Measurements from ENCODE around the gene PUS7. TPM values are rescaled to one million over a fixed set of nuclear protein-coding genes. Genes with fewer than 3 reads are reported as not detected.

Gene PUS7
- total RNA-seq, 6 experiments from 2014 or later = 15.1 to 19.6 (median 17.3) TPM

GRCh38 chr7:105462765-105463420 is 59.2 kb downstream of the PUS7 start:
- peaks cover 2% of the 10 kb centered on the region; the same call in 1 of the 2 replicates for H3K27me3 Mint-ChIP-seq (ENCODE audit: insufficient read depth)
- H3K27ac Mint-ChIP-seq = no peak overlapping the region
- no peak for DNase-seq
- H3K9me3 Mint-ChIP-seq = no peaks in the 10 kb centered on the region
- no peak for TF ChIP-seq CTCF (IDR thresholded peaks at IDR 0.05)
- H3K4me1 Mint-ChIP-seq (ENCODE audit: low read depth) = no peaks in the 10 kb centered on the region
- peaks cover 10% of the 10 kb centered on the region; the same call in 1 of the 2 replicates for H3K36me3 Mint-ChIP-seq (ENCODE audit: low read depth)
- H3K4me3 Mint-ChIP-seq = no peak overlapping the region

GRCh38 chr7:105461518-105461917 is 60.6 kb downstream of the PUS7 start:
- Mint-ChIP-seq H3K27ac (no peak overlapping the region), H3K9me3 (no peaks in the 10 kb centered on the region), H3K4me3 (no peak overlapping the region), H3K4me1 (ENCODE audit: low read depth) (no peaks in the 10 kb centered on the region), H3K36me3 (ENCODE audit: low read depth) (peaks cover 14% of the 10 kb centered on the region), H3K27me3 (ENCODE audit: insufficient read depth) (peaks cover 4% of the 10 kb centered on the region; the same call in 1 of the 2 replicates)
- no peak for DNase-seq
- no peak for TF ChIP-seq CTCF (IDR thresholded peaks at IDR 0.05)

- peaks cover 20% of the 10 kb centered on the region for H3K36me3 Mint-ChIP-seq (ENCODE audit: low read depth)
- H3K4me1 Mint-ChIP-seq (ENCODE audit: low read depth) = peaks cover 26% of the 10 kb centered on the region
- TF ChIP-seq CTCF (IDR thresholded peaks at IDR 0.05) = no peak
- peaks cover 2% of the 10 kb centered on the region; the same call in 1 of the 2 replicates for H3K27me3 Mint-ChIP-seq (ENCODE audit: insufficient read depth)
- no peak overlapping the region for H3K4me3 Mint-ChIP-seq
- no peak overlapping the region for H3K27ac Mint-ChIP-seq
- DNase-seq = no peak
- no peaks in the 10 kb centered on the region for H3K9me3 Mint-ChIP-seq
Observed at GRCh38 chr7:105457619-105458225, 64.3 kb downstream of the PUS7 start.

- Mint-ChIP-seq H3K9me3 (no peaks in the 10 kb centered on the region), H3K36me3 (ENCODE audit: low read depth) (peaks cover 21% of the 10 kb centered on the region), H3K4me3 (peak overlapping the region; percentile 72), H3K27ac (peak overlapping the region; percentile 92), H3K27me3 (ENCODE audit: insufficient read depth) (peaks cover 2% of the 10 kb centered on the region; the same call in 1 of the 2 replicates), H3K4me1 (ENCODE audit: low read depth) (peaks cover 36% of the 10 kb centered on the region)
- no peak for DNase-seq
- no peak for TF ChIP-seq CTCF (IDR thresholded peaks at IDR 0.05)
Observed at GRCh38 chr7:105454921-105455320, 67.2 kb downstream of the PUS7 start.

GRCh38 chr7:105454095-105454747 is 67.8 kb downstream of the PUS7 start:
- peaks cover 21% of the 10 kb centered on the region for H3K36me3 Mint-ChIP-seq (ENCODE audit: low read depth)
- peaks cover 36% of the 10 kb centered on the region for H3K4me1 Mint-ChIP-seq (ENCODE audit: low read depth)
- TF ChIP-seq CTCF (IDR thresholded peaks at IDR 0.05) = no peak
- H3K27ac Mint-ChIP-seq = peak overlapping the region; percentile 92
- peaks cover 2% of the 10 kb centered on the region; the same call in 1 of the 2 replicates for H3K27me3 Mint-ChIP-seq (ENCODE audit: insufficient read depth)
- H3K4me3 Mint-ChIP-seq = peak overlapping the region; percentile 67
- H3K9me3 Mint-ChIP-seq = no peaks in the 10 kb centered on the region
- peak; percentile 90 for DNase-seq
